Osteoblast (primary cell): ENCODE measurements around the gene EVA1A. TPM values are rescaled to one million over a fixed set of nuclear protein-coding genes. Genes with fewer than 3 reads are reported as not detected.
A peak's percentile ranks its signal among the peaks of the same experiment; 100 is the strongest.

Experiments used
- DNase-seq: peaks from one replicate; pipeline ENCODE4 v3.0.0; 2011; ENCODE audit warnings: low spot score, mixed read lengths; ENCODE audit not compliant: insufficient read length; ENCODE audit errors: missing footprints
- H2AFZ ChIP-seq: 2 replicates; pipeline ENCODE4 v1.6.0; 2011; ENCODE audit warnings: mild to moderate bottlenecking, low read length
- H3K27ac ChIP-seq: 2 replicates; pipeline ENCODE4 v1.5.1; 2011; ENCODE audit warnings: mild to moderate bottlenecking, low read depth, low read length, moderate library complexity
- H3K27me3 ChIP-seq: 2 replicates; pipeline ENCODE4 v1.6.0; 2012; ENCODE audit warnings: mild to moderate bottlenecking, control low read depth, inconsistent platforms, low read length, moderate library complexity; ENCODE audit not compliant: insufficient read depth
- H3K36me3 ChIP-seq: 2 replicates; pipeline ENCODE4 v1.5.1; 2011; ENCODE audit warnings: mild to moderate bottlenecking, low read length, control low read depth, moderate library complexity; ENCODE audit not compliant: insufficient read depth
- H3K4me1 ChIP-seq: 2 replicates; pipeline ENCODE4 v1.5.1; 2011; ENCODE audit warnings: mild to moderate bottlenecking, low read length, control low read depth, moderate library complexity; ENCODE audit not compliant: insufficient read depth
- H3K4me2 ChIP-seq: 2 replicates; pipeline ENCODE4 v1.6.0; 2011; ENCODE audit warnings: mild to moderate bottlenecking, low read length; ENCODE audit not compliant: insufficient read depth
- H3K4me3 ChIP-seq: fragments of 200-600 bp; sonication (generic); 3 replicates; pipeline ENCODE4 v1.5.1; 2012; ENCODE audit warnings: mild to moderate bottlenecking, low read length, inconsistent platforms; ENCODE audit not compliant: insufficient read depth
- H3K79me2 ChIP-seq: 2 replicates; pipeline ENCODE4 v1.6.0; 2012; ENCODE audit warnings: mild to moderate bottlenecking, low read length, control low read depth, inconsistent platforms; ENCODE audit not compliant: insufficient read depth
- H3K9me3 ChIP-seq: 2 replicates; pipeline ENCODE4 v1.5.1; 2011; ENCODE audit warnings: low read depth, low read length, control low read depth
- H4K20me1 ChIP-seq: 2 replicates; pipeline ENCODE4 v1.6.0; 2012; ENCODE audit warnings: mild to moderate bottlenecking, low read length, control low read depth; ENCODE audit not compliant: insufficient read depth
- CTCF ChIP-seq: IDR thresholded peaks from 2 replicates; pipeline ENCODE4 v1.5.1; 2011; ENCODE audit warnings: mild to moderate bottlenecking, low read depth, low read length, moderate library complexity; ENCODE audit errors: extremely low read depth
- total RNA-seq: library from RNA; depleted of rRNA; stranded (reverse); fragments of >200 nt; gene quantifications from 2 replicates; pipeline ENCODE4 v1.2.3, GENCODE V29; 2012

The EVA1A gene
- total RNA-seq, 1 donor, result 70.9 TPM

GRCh38 chr2:75533135-75533534, 27.6 kb downstream of the EVA1A start:
- Histone ChIP-seq H3K79me2 (peaks cover 96% of the 10 kb centered on the region), H3K27ac (no peak overlapping the region), H3K4me1 (peaks cover 10% of the 10 kb centered on the region), H4K20me1 (peaks cover 23% of the 10 kb centered on the region), H3K4me2 (no peak overlapping the region), H3K9me3 (no peaks in the 10 kb centered on the region), H3K4me3 (no peak overlapping the region), H3K36me3 (no peaks in the 10 kb centered on the region), H2AFZ (no peak overlapping the region), H3K27me3 (no peaks in the 10 kb centered on the region)
- no peak for DNase-seq
- TF ChIP-seq CTCF, result no peak

GRCh38 chr2:75532488-75532887, 28.3 kb downstream of the EVA1A start:
- no peak for TF ChIP-seq CTCF
- Histone ChIP-seq H3K9me3 (no peaks in the 10 kb centered on the region), H3K4me1 (peaks cover 14% of the 10 kb centered on the region), H3K79me2 (peaks cover 95% of the 10 kb centered on the region), H4K20me1 (peaks cover 27% of the 10 kb centered on the region), H3K27me3 (no peaks in the 10 kb centered on the region), H3K4me2 (no peak overlapping the region), H3K36me3 (no peaks in the 10 kb centered on the region), H3K27ac (no peak overlapping the region), H2AFZ (no peak overlapping the region), H3K4me3 (no peak overlapping the region)
- no peak for DNase-seq

GRCh38 chr2:75528221-75528977, 32.3 kb downstream of the EVA1A start:
- H3K27me3 ChIP-seq, result no peaks in the 10 kb centered on the region
- H3K36me3 ChIP-seq, result no peaks in the 10 kb centered on the region
- no peaks in the 10 kb centered on the region for H3K9me3 ChIP-seq
- peaks cover 55% of the 10 kb centered on the region for H4K20me1 ChIP-seq
- no peak overlapping the region for H3K4me3 ChIP-seq
- H3K4me2 ChIP-seq, result no peak overlapping the region
- H3K4me1 ChIP-seq, result peaks cover 38% of the 10 kb centered on the region
- no peak for DNase-seq
- no peak for TF ChIP-seq CTCF
- H3K79me2 ChIP-seq, result peaks cover 95% of the 10 kb centered on the region
- H3K27ac ChIP-seq, result peak overlapping the region; percentile 32
- H2AFZ ChIP-seq, result no peak overlapping the region

- H3K79me2 ChIP-seq, result peaks cover 95% of the 10 kb centered on the region
- H3K9me3 ChIP-seq, result no peaks in the 10 kb centered on the region
- no peak overlapping the region for H2AFZ ChIP-seq
- H3K4me1 ChIP-seq, result peaks cover 42% of the 10 kb centered on the region
- H3K4me2 ChIP-seq, result peak overlapping the region; percentile 22
- no peaks in the 10 kb centered on the region for H3K27me3 ChIP-seq
- H3K27ac ChIP-seq, result peak overlapping the region; percentile 32
- H3K4me3 ChIP-seq, result no peak overlapping the region
- DNase-seq, result no peak
- no peak for TF ChIP-seq CTCF
- H4K20me1 ChIP-seq, result peaks cover 62% of the 10 kb centered on the region
- H3K36me3 ChIP-seq, result no peaks in the 10 kb centered on the region
These were observed 33.1 kb downstream of the EVA1A start for GRCh38 chr2:75527676-75528075.
